Stomach (tissue), 4 donors: ENCODE data around the gene STARD3.

Source experiments
- CTCF ChIP-seq, 7 experiments: fragments of 450-650 bp in 4 of 7; fragments of 200-600 bp in 3 of 7; sonication (generic) in 3 of 7; IDR thresholded peaks; one replicate each; pipeline ENCODE4 v1.5.1; 2016 to 2019; ENCODE audit warnings: antibody characterized with exemption in 7 of 7, control low read depth in 2 of 7, mild to moderate bottlenecking in 1 of 7
- POLR2A ChIP-seq, 4 donors: fragments of 450-650 bp; IDR thresholded peaks; one replicate each; pipeline ENCODE4 v1.6.1; 2016; ENCODE audit warnings: antibody characterized with exemption in 4 of 4, control low read depth in 2 of 4, mild to moderate bottlenecking in 1 of 4, moderate library complexity in 1 of 4
- POLR2AphosphoS5 ChIP-seq, 3 donors: sonication (generic); formaldehyde crosslinking; IDR thresholded peaks; one replicate each; pipeline ENCODE4 v1.6.1; 2016; ENCODE audit warnings: antibody characterized with exemption in 3 of 3

DNA sequence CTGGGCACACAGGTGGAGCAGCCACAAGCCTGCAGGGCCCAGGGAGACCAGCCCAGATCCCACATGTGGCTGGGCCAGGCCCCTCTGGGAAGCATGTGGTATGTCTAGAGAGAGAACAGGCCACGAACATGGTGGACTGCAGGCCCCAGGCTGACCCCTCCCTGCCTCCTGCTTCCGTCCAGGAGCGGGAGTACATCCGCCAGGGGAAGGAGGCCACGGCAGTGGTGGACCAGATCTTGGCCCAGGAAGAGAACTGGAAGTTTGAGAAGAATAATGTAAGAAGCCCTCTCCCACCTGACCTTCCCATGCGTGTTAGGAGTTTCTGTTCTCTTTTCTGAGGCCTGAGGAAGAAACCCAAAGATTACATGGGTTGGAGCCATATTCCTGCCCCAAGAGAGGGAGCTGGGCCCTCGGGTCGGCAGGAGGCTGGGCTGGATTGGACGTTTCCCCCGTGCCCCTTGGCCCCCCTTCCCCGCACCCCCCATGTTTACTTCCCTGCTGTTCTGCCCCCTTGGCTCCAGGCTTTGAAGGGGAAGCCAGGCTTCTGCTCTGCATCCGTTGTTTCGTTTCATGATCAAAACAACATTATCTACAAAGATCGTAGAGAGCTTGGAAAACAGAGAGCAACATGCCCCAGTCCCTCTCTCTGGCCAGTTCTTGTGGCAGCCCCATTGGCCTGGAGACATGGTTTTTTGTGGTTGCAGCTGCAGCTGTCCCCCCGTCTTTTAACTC lies 22.5 kb downstream of the STARD3 start:
- no peak for TF ChIP-seq CTCF (IDR thresholded peaks at IDR 0.05)
- TF ChIP-seq POLR2A (IDR thresholded peaks at IDR 0.05) = no peak
- no peak for TF ChIP-seq POLR2AphosphoS5 (IDR thresholded peaks at IDR 0.05)
